ENCODE data around the gene HMG20B. TPM values are rescaled to one million over a fixed set of nuclear protein-coding genes. Genes with fewer than 3 reads are reported as not detected.

HMG20B gene
- polyA plus RNA-seq, 1 donor (not counting 4 experiments of a cell fraction or from before 2014, with no cell fraction given), result 27.9 TPM

GRCh38 chr19:3544058-3544376, 28.7 kb upstream of the HMG20B start:
- no peak for FAIRE-seq

GRCh38 chr19:3544742-3545668, 27.7 kb upstream of the HMG20B start:
- Histone ChIP-seq H3K27ac (ENCODE audit: control insufficient read depth, insufficient read depth, low read length) (no peak overlapping the region), H3K4me1 (ENCODE audit: control insufficient read depth, extremely low read depth, insufficient read depth, low read length) (peaks cover 9% of the 10 kb centered on the region), H3K27me3 (ENCODE audit: control insufficient read depth, extremely low read depth, insufficient read depth, low read length) (no peaks in the 10 kb centered on the region), H4K20me1 (ENCODE audit: control insufficient read depth, extremely low read depth, insufficient read depth, low read length) (peaks cover 4% of the 10 kb centered on the region), H3K9me3 (ENCODE audit: control insufficient read depth, low read depth, low read length) (no peaks in the 10 kb centered on the region), H3K36me3 (ENCODE audit: control insufficient read depth in 2 of 2, extremely low read depth in 1 of 2, insufficient read depth in 2 of 2, low read length in 2 of 2) (peaks cover 9 to 19% of the 10 kb centered on the region in 2 experiments), H3K79me2 (ENCODE audit: control insufficient read depth, insufficient read depth, low read length) (no peaks in the 10 kb centered on the region), H3K9me1 (ENCODE audit: control insufficient read depth, extremely low read depth, insufficient read depth, low read length) (no peaks in the 10 kb centered on the region), H3K9ac (ENCODE audit: control insufficient read depth, extremely low read depth, insufficient read depth, low read length) (no peak overlapping the region), H2AFZ (ENCODE audit: control insufficient read depth, low read length) (no peak overlapping the region), H3K4me3 (ENCODE audit: control insufficient read depth in 2 of 3, extremely low read depth in 1 of 3, insufficient read depth in 2 of 3, low read depth in 1 of 3, low read length in 3 of 3) (no peak overlapping the region), H3K4me2 (ENCODE audit: control insufficient read depth, extremely low read depth, insufficient read depth, low read depth, low read length) (peak overlapping the region; percentile 30)
- dilution Hi-C loops (cut with MboI; ENCODE audit: extremely low pct_ligation_motif_present, low sequenced_read_pairs), result no loop called here
- DNase-seq (ENCODE audit: low read depth, low spot score), result peak; percentile 67
- FAIRE-seq, result peak; percentile 56
- TF ChIP-seq CTCF (optimal IDR thresholded peaks at IDR 0.05 in 1 of 3, IDR thresholded peaks at IDR 0.05 in 1 of 3, conservative IDR thresholded peaks at IDR 0.05 in 1 of 3; ENCODE audit: extremely low read depth in 1 of 3, insufficient read depth in 2 of 3, low read length in 3 of 3) (peak; percentile 85 to 99 (median 90)), EZH2 (IDR thresholded peaks at IDR 0.05; ENCODE audit: low read length) (no peak)

More at GRCh38 chr19:3544058-3544376, 28.7 kb upstream of the HMG20B start:
- no peaks in the 10 kb centered on the region for H3K9me1 ChIP-seq (ENCODE audit: control insufficient read depth, extremely low read depth, insufficient read depth, low read length)
- H3K4me2 ChIP-seq (ENCODE audit: control insufficient read depth, extremely low read depth, insufficient read depth, low read depth, low read length), result no peak overlapping the region
- H2AFZ ChIP-seq (ENCODE audit: control insufficient read depth, low read length), result no peak overlapping the region
- no peak for DNase-seq (ENCODE audit: low read depth, low spot score)
- H3K36me3 ChIP-seq (ENCODE audit: control insufficient read depth in 2 of 2, extremely low read depth in 1 of 2, insufficient read depth in 2 of 2, low read length in 2 of 2), result peaks cover 9 to 19% of the 10 kb centered on the region in 2 experiments
- no peak for TF ChIP-seq EZH2 (IDR thresholded peaks at IDR 0.05; ENCODE audit: low read length)
- no peak for TF ChIP-seq CTCF (optimal IDR thresholded peaks at IDR 0.05 in 1 of 3, IDR thresholded peaks at IDR 0.05 in 1 of 3, conservative IDR thresholded peaks at IDR 0.05 in 1 of 3; ENCODE audit: extremely low read depth in 1 of 3, insufficient read depth in 2 of 3, low read length in 3 of 3)
- no peaks in the 10 kb centered on the region for H3K9me3 ChIP-seq (ENCODE audit: control insufficient read depth, low read depth, low read length)
- H3K27ac ChIP-seq (ENCODE audit: control insufficient read depth, insufficient read depth, low read length), result no peak overlapping the region
- peaks cover 9% of the 10 kb centered on the region for H3K4me1 ChIP-seq (ENCODE audit: control insufficient read depth, extremely low read depth, insufficient read depth, low read length)
- H3K4me3 ChIP-seq (ENCODE audit: control insufficient read depth in 2 of 3, extremely low read depth in 1 of 3, insufficient read depth in 2 of 3, low read depth in 1 of 3, low read length in 3 of 3), result no peak overlapping the region
- H4K20me1 ChIP-seq (ENCODE audit: control insufficient read depth, extremely low read depth, insufficient read depth, low read length), result peaks cover 4% of the 10 kb centered on the region
- dilution Hi-C loops (cut with MboI; ENCODE audit: extremely low pct_ligation_motif_present, low sequenced_read_pairs), result no loop called here
- H3K79me2 ChIP-seq (ENCODE audit: control insufficient read depth, insufficient read depth, low read length), result no peaks in the 10 kb centered on the region
- no peak overlapping the region for H3K9ac ChIP-seq (ENCODE audit: control insufficient read depth, extremely low read depth, insufficient read depth, low read length)
- no peaks in the 10 kb centered on the region for H3K27me3 ChIP-seq (ENCODE audit: control insufficient read depth, extremely low read depth, insufficient read depth, low read length)

Data from keratinocyte (primary cell).